ENCODE measurements around the gene FBRSL1. TPM values are rescaled to one million over a fixed set of nuclear protein-coding genes. Genes with fewer than 3 reads are reported as not detected.
"Not testable (repeated sequence)": the region's sequence is repeated elsewhere in the genome, so short reads cannot be mapped to it uniquely, and the experiment has no call there.

The FBRSL1 gene
- total RNA-seq, 2 experiments from 2014 or later = 60.3 to 65.4 TPM

DNA sequence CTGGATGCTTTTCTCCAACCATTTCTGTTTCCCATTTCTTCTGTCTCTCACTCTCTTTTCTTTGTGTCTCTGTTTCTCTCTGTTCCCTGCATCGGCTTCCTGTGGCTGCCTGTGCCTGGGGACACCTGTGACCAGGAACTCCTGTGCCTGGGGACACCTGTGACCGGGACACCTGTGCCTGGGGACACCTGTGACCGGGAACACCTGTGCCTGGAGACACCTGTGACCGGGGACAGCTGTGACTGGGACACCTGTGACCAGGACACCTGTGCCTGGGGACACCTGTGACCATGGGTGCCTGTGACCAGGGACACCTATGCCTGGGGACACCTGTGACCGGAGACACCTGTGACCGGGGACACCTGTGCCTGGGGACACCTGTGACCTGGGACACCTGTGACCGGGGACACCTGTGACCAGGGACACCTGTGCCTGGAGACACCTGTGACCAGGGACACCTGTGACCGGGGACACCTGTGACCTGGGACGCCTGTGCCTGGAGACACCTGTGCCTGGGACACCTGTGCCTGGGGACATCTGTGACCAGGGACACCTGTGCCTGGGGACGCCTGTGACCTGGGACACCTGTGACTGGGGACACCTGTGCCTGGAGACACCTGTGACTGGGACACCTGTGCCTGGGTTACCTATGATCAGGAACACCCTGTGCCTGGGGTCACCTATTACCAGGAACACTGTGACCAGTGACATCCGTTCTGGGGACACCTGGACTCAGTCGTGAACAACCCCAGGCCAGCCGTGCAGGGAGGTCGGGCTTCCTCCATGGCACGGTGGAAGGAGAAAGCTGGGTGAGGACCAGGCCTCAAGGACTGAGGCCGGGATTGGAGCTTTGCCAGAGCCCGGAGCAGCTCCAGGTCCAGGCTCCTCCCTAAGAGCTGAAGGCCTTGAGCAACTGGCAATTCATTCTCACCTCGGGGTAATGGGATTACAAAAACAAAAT, 23.4 kb upstream of the FBRSL1 start:
- POLR2A ChIA-PET = no interaction called here
- CTCF ChIA-PET = no interaction called here

DNA sequence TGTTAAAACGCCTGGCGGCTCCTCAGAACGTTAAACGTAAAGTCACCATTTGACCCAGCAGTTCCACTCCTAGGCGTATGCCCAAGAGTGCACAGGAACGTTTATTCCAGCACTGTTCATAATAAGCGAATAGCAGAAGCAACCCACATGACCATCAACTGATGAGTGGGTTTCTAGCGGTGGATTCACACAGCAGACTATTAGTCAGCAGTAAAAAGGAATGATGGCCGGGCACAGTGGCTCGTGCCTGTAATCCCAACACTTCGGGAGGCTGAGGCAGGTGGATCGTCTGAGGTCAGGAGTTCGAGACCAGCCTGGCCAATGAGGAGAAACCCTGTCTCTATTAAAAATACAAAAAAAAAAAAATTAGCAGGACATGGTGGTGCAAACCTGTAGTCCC, 22.4 kb upstream of the FBRSL1 start:
- POLR2A ChIA-PET = no interaction called here
- CTCF ChIA-PET = no interaction called here

GRCh38 chr12:132469423-132469822, 20.5 kb upstream of the FBRSL1 start:
- ChIA-PET POLR2A (no interaction called here), CTCF (no interaction called here)

DNA sequence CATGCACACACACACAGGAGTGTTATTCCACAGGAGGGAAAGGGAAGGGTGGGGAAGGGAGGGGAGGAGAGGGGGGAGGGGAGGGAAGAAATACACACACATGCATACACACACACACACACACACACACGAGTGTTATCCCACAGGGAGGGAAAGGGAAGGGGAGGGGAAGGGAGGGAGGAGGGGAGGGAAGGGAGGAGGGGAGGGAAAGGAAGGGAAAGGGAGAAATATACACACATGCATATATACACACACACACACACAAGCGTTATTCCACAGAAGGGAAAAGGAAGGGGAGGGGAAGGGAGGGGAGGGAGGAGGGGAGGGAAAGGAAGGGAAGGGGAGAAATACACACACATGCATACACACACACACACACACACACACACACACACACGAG, 19.6 kb upstream of the FBRSL1 start:
- POLR2A ChIA-PET = no interaction called here
- CTCF ChIA-PET = no interaction called here

GRCh38 chr12:132471011-132471857, 18.7 kb upstream of the FBRSL1 start:
- POLR2A ChIA-PET = no interaction called here
- CTCF ChIA-PET = no interaction called here

DNA sequence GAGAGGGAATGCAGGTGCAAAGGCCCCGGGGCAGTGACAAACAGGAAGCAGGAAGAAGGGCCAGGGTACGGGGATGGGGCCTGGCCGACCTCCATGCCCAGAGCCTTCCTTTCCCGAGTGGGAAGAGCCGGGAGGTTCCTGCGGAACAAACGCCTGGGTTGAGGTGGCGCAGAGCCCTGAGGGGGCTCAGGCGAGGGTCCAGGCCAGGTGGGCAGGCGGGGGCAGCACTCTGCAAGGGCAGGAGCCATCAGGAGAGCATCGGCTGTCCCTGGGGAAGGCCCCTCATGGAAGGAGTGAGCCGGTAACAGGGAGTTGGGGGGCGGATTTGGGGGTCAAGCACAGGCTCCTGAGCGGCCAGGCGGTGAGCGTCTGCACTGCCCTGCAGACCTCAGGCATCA, 18.1 kb upstream of the FBRSL1 start:
- POLR2A ChIA-PET = no interaction called here
- CTCF ChIA-PET = no interaction called here

GRCh38 chr12:132472386-132472785, 17.6 kb upstream of the FBRSL1 start:
- CTCF ChIA-PET = no interaction called here
- POLR2A ChIA-PET = no interaction called here

DNA sequence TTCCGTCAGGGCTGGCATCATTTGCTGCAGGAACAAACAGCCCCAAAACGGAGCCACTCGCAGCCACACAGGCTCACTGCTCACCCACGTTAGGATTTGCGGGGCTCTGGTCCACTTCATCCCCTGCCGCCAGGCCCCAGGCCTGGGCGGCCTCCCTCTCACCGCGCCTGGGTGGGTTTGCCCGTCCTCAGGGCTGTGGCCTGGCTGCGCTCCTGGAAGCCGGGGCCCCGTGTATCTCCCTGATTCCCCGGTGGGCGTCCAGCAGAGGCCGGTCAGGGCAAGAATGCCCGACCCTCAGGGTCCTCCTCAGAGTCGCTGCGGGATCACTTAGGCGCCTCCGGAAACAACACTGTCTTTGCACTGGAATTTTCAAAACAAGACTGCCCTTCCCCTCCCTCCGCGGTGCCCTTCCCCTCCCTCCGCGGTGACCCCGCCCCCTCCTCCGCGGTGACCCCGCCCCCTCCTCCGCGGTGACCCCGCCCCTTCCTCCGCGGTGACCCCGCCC, 15.7 kb upstream of the FBRSL1 start:
- POLR2A ChIA-PET = no interaction called here
- CTCF ChIA-PET = no interaction called here

- CTCF ChIA-PET, POLR2A ChIA-PET: not testable (repeated sequence)
Measured at GRCh38 chr12:132474799-132475303, 15.1 kb upstream of the FBRSL1 start.

DNA sequence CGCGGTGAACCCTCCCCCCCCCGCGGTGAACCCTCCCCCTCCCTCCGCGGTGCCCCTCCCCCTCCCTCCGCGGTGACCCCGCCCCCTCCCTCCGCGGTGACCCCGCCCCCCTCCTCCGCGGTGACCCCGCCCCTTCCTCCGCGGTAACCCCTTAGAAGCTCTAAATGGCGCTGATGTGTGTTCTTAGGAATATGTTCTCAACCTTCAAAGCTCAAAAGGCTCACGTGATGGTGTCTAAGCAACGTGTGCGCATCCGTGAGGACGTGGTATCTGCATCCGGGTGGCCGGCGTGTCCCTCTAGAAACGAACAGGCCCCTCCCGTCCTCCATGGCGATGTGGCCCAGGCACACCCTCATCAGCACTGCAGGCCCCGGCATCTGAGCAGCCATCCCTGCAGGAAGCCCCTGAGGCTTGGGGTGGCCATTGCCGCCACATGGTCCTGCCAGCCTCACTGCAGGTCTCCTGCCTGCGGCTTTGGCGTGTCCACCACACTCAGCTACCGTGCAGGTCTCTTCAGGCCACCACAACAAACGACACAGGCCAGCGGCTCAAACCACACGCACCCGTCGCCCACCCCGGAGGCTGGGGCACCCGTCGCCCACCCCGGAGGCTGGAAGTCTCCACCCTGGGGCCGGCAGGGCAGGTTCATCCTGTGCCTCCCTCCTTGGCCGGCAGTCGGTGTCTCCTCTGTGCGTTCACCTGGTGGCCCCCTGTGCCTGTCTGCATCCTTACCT, 14.5 kb upstream of the FBRSL1 start:
- ChIA-PET CTCF (no interaction called here), POLR2A (no interaction called here)

GRCh38 chr12:132476038-132476414, 13.9 kb upstream of the FBRSL1 start:
- POLR2A ChIA-PET = no interaction called here
- CTCF ChIA-PET = interaction anchor here (0.5 kb wide), 1 partner anchor 27 kb away, joined by 3 read pairs; no protein-coding TSS in a partner anchor

DNA sequence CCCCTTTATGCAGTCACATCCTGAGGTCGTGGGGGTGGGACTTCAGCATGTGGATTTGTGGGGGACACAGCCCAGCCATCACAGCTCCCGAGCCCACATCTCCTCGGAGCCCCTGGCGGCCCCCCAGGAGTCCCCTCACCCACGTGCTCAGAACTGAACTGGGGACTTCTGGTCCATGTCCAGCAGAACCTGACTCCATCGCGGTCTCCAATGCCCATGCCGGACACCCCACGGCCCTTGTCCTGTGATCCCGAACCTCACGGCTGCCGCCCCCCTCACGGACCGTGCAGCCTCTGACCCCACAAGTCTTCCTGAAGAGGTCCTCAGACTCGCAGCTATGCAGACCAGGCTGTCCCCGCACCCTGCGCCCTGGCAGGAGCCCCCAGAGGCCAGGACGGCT, 13.5 kb upstream of the FBRSL1 start:
- POLR2A ChIA-PET = no interaction called here
- CTCF ChIA-PET = interaction anchor here (0.5 to 0.6 kb wide), 2 partner anchors 27 to 61 kb away, joined by 3 to 4 read pairs; no protein-coding TSS in a partner anchor

DNA sequence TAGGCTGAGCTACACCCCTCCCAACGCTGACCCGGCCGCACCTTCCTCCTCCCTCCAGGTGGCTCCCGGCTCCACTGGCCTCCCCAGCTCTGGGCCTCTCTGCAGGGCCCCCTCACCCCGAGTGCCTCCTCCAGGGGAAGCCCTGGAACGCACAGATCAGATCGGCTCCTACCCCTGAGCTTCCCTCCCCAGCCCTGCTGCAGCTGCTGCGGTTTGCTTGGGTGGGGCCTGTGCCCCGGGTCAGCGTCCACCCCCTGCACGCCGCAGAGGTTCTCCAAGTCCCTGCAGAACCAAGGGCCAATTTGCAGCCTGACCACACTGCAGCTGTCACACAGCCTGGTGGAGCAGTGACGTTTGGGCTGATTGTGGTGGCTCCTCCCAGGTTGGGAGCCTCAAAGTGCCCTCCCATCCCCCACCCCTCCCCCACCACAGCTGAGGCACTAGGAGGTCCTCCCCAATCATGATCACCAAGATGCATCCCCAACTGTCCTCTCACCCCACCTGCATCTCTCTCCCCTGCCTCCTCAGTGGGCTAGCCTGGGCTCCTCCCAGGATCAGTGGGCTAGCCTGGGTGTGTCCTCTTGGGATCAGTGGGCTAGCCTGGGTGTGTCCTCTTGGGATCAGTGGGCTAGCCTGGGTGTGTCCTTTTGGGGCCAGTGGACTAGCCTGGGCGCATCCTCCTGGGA, 12.8 kb upstream of the FBRSL1 start:
- CTCF ChIA-PET = interaction anchor here (0.6 kb wide), 1 partner anchor 61 kb away, joined by 4 read pairs; no protein-coding TSS in a partner anchor
- POLR2A ChIA-PET = no interaction called here

GRCh38 chr12:132477703-132478432, 12.1 kb upstream of the FBRSL1 start:
- CTCF ChIA-PET = interaction anchor here (1.1 kb wide), 1 partner anchor 58 kb away, joined by 4 read pairs; no protein-coding TSS in a partner anchor
- POLR2A ChIA-PET = no interaction called here

- ChIA-PET POLR2A (no interaction called here), CTCF (interaction anchor here (1.1 kb wide), 1 partner anchor 59 kb away, joined by 4 read pairs; no protein-coding TSS in a partner anchor)
Measured at GRCh38 chr12:132478433-132478803, 11.5 kb upstream of the FBRSL1 start.

DNA sequence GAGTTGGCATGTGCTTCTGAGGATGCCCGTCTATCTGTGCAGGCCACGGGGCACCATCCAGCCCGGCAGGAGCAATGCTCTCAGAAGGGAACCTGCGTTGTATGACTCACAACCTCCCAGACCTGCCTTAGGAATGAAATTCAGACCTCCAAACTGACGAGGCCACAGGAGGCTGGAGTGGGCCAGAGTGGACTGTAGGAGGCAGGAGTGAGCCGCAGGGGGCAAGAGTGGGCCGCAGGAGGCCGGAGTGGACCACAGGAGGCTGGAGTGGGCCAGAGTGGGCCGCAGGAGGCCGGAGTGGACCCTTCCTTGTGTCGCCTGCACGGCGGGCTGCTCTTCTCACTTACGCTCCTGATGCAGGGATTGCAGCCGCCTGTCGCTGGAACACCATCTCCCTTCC, 11.1 kb upstream of the FBRSL1 start:
- POLR2A ChIA-PET = interaction anchor here (0.6 kb wide), 1 partner anchor 33 kb away, joined by 4 read pairs; no protein-coding TSS in a partner anchor
- CTCF ChIA-PET = interaction anchor here (1.1 kb wide), 1 partner anchor 59 kb away, joined by 4 read pairs; no protein-coding TSS in a partner anchor

- ChIA-PET CTCF (interaction anchor here (1.1 kb wide), 1 partner anchor 60 kb away, joined by 4 read pairs; no protein-coding TSS in a partner anchor), POLR2A (interaction anchor here (0.6 kb wide), 1 partner anchor 34 kb away, joined by 4 read pairs; no protein-coding TSS in a partner anchor)
Measured at GRCh38 chr12:132479291-132479690, 10.7 kb upstream of the FBRSL1 start.

DNA sequence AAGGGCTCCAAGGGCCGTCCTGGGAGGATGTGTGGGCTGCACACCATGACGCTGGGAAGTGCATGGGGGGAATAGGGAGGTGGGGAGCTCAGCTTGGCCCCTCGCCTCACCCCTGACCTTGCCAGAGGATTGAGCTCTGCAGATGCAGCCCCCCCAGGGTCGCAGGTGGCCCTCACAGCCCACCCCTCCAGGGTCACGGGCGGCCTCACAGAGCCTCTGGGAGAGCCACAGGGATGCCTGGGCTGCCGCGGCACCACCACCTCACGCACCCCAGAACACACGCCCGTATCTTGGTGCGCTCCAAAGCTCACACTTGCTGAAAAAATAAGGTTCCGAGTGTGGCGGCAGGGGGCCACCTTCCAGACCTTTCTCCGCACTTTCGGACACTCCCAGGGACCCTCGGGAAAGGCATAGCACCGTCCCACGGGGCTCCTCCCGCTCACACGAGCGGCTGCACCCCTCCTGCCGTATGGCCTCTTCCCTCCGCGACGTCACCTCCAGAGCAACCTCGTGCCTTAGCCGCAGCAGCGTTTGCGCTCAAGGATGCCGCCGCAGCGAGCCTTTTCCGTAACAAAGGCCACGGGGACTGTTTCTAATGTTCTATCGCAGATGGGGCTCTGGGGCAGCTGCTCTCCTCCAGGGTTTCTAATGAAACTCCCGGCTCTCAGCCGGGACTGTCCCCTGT, 9.9 kb upstream of the FBRSL1 start:
- POLR2A ChIA-PET = no interaction called here
- CTCF ChIA-PET = no interaction called here
